ENCODE data around the gene SDF4. TPM values are rescaled to one million over a fixed set of nuclear protein-coding genes. Genes with fewer than 3 reads are reported as not detected.

The SDF4 gene
- total and polyA plus RNA-seq, 10 donors = 39.1 to 145 (median 88.5) TPM

DNA sequence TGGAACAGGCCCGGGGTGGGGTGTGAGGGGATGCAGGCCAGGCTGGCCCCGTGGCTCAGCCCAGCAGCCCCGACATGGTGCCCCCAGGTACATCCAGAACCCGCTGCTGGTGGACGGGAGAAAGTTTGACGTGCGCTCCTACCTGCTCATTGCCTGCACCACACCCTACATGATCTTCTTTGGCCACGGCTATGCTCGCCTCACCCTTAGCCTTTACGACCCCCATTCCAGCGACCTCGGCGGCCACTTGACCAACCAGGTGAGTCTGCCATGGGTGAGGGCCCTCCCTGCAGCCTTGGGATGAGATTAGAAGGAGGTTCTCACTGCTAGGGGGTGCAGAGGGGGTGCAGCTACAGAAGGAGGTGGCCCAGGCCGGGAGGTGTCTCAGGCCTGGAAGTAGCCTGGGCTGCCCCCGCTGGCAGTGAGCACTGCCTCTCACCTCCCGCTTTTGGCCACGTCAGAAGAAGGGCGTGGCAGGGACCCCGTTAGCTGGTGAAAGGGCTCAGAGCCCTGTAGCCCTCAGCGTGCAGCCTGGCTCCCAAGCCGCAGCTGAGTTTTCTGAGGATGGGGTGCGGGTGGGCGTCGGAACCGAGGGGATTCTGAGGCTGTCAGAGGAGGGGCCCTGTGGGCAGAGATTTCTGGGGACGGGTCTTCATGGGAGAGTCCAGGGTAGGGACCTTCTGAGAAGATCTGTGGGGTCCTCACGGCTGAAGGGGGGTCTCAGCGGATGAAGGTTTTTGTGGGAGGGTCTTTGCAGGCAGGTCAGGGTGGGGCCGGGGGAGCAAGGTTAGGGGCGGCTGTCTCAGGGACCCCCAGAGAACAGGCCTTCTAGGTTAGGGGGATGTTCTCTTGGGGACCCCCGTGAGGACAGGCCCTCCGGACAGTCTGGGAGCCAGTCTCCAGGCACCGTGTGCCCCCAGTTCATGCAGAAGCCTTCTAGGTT, 47.7 kb downstream of the SDF4 start:
- 81 to 87% (median 86%) methylated on average over 23 to 33 of the region's 33 CpGs for WGBS, 5 donors
- H3K27me3 ChIP-seq (replicated peaks in 1 of 7) = peaks cover 0 to 48% (median 16%) of the 10 kb centered on the region in 7 donors
- H3K27ac ChIP-seq = no peak overlapping the region
- no peaks in the 10 kb centered on the region for H3K9me3 ChIP-seq
- DNase-seq = no peak
- no peak overlapping the region for H3K4me3 ChIP-seq
- TF ChIP-seq, protein P1, sequence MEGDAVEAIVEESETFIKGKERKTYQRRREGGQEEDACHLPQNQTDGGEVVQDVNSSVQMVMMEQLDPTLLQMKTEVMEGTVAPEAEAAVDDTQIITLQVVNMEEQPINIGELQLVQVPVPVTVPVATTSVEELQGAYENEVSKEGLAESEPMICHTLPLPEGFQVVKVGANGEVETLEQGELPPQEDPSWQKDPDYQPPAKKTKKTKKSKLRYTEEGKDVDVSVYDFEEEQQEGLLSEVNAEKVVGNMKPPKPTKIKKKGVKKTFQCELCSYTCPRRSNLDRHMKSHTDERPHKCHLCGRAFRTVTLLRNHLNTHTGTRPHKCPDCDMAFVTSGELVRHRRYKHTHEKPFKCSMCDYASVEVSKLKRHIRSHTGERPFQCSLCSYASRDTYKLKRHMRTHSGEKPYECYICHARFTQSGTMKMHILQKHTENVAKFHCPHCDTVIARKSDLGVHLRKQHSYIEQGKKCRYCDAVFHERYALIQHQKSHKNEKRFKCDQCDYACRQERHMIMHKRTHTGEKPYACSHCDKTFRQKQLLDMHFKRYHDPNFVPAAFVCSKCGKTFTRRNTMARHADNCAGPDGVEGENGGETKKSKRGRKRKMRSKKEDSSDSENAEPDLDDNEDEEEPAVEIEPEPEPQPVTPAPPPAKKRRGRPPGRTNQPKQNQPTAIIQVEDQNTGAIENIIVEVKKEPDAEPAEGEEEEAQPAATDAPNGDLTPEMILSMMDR (IDR thresholded peaks at IDR 0.05 in 8 of 11, conservative IDR thresholded peaks at IDR 0.05 in 3 of 11) = no peak
- TF ChIP-seq POLR2A (IDR thresholded peaks at IDR 0.05) = no peak
- no peak for TF ChIP-seq POLR2AphosphoS5 (IDR thresholded peaks at IDR 0.05)
- intact Hi-C loops (cut with DNase I; ENCODE audit: low total_unique reads) = no loop called here
- H3K36me3 ChIP-seq = no peaks in the 10 kb centered on the region
- peaks cover 0 to 25% (median 15%) of the 10 kb centered on the region in 6 donors for H3K4me1 ChIP-seq

- H3K36me3 ChIP-seq = no peaks in the 10 kb centered on the region
- WGBS, 5 donors = 61 to 66% (median 65%) methylated on average over 20 to 21 of the region's 21 CpGs
- H3K9me3 ChIP-seq = no peaks in the 10 kb centered on the region
- H3K4me1 ChIP-seq = peaks cover 0 to 25% (median 15%) of the 10 kb centered on the region in 6 donors
- DNase-seq = peak; percentile 72
- no peak overlapping the region for H3K27ac ChIP-seq
- H3K27me3 ChIP-seq (replicated peaks in 1 of 7) = peaks cover 0 to 56% (median 22%) of the 10 kb centered on the region in 7 donors
- intact Hi-C loops (cut with DNase I; ENCODE audit: low total_unique reads) = no loop called here
- TF ChIP-seq, protein P1 (IDR thresholded peaks at IDR 0.05 in 8 of 11, conservative IDR thresholded peaks at IDR 0.05 in 3 of 11) = no peak
- no peak for TF ChIP-seq POLR2AphosphoS5 (IDR thresholded peaks at IDR 0.05)
- no peak for TF ChIP-seq POLR2A (IDR thresholded peaks at IDR 0.05)
- H3K4me3 ChIP-seq = peak overlapping the region in 1 of 8 donors; percentile 22
Measured at GRCh38 chr1:1183221-1183747, 48.5 kb downstream of the SDF4 start.

DNA sequence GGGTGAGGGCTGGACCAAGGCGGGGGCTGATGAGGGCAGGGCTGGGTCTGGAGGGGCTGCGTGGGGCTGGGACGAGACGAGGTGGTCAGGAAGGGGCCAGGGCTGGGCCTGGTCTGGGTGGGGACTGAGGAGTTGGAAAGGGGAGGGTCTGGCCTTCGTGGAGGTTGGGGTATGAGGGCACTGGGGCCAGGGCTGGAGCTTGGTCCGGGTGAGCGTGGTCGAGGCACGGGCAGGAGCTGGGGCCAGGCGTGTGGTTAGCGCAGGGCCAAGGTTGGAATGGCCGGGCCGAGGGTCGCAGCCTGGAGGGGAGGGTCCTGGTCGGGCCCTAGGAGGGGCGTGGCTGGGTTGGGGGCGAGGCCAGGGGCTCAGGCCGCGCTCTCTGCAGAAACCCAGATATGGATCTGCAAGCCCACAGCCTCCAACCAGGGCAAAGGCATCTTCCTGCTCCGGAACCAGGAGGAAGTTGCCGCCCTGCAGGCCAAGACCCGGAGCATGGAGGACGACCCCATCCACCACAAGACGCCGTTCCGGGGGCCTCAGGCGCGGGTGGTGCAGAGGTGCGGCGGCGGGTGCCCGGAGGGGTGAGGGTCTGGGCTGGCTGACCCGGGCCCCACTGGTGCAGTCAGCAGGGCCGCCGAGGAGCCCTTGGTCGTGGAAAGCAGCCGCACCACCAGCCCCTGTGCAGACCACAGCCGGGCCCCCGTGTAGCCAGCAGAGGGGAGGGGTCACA, 49.1 kb downstream of the SDF4 start:
- H3K9me3 ChIP-seq = no peaks in the 10 kb centered on the region
- WGBS, 5 donors = 25 to 82% (median 29%) methylated on average over 9 to 39 of the region's 39 CpGs
- DNase-seq = peak; percentile 63
- H3K36me3 ChIP-seq = no peaks in the 10 kb centered on the region
- TF ChIP-seq POLR2A (IDR thresholded peaks at IDR 0.05) = no peak
- TF ChIP-seq POLR2AphosphoS5 (IDR thresholded peaks at IDR 0.05) = peak in 2 of 3 donors; percentile 14 to 24
- H3K27me3 ChIP-seq (replicated peaks in 1 of 7) = peaks cover 0 to 62% (median 26%) of the 10 kb centered on the region in 7 donors
- intact Hi-C loops (cut with DNase I; ENCODE audit: low total_unique reads) = no loop called here
- peak overlapping the region in 1 of 8 donors; percentile 22 for H3K4me3 ChIP-seq
- H3K27ac ChIP-seq = no peak overlapping the region
- peaks cover 0 to 25% (median 15%) of the 10 kb centered on the region in 6 donors for H3K4me1 ChIP-seq

- Histone ChIP-seq H3K4me3 (no peak overlapping the region), H3K27me3 (replicated peaks in 1 of 7) (peaks cover 0 to 69% (median 31%) of the 10 kb centered on the region in 7 donors), H3K9me3 (no peaks in the 10 kb centered on the region), H3K36me3 (no peaks in the 10 kb centered on the region), H3K4me1 (peaks cover 0 to 25% (median 15%) of the 10 kb centered on the region in 6 donors), H3K27ac (no peak overlapping the region)
- DNase-seq = no peak
- 55 to 76% (median 71%) methylated on average over 10 to 21 of the region's 21 CpGs for WGBS, 5 donors
- TF ChIP-seq, protein P1 (IDR thresholded peaks at IDR 0.05 in 8 of 11, conservative IDR thresholded peaks at IDR 0.05 in 3 of 11) = no peak
- TF ChIP-seq POLR2A (IDR thresholded peaks at IDR 0.05) (no peak), POLR2AphosphoS5 (IDR thresholded peaks at IDR 0.05) (no peak)
- intact Hi-C loops (cut with DNase I; ENCODE audit: low total_unique reads) = no loop called here
Measured at GRCh38 chr1:1181938-1182410, 49.8 kb downstream of the SDF4 start.
